HepG2 (cell line): ENCODE results near the gene AP2B1. TPM values are rescaled to one million over a fixed set of nuclear protein-coding genes. Genes with fewer than 3 reads are reported as not detected.
A peak's percentile ranks its signal among the peaks of the same experiment; 100 is the strongest.

Experiments
- ASH2L ChIP-seq: fragments of 300-600, 200-600 bp; sonication (generic); IDR thresholded peaks from 2 replicates; pipeline ENCODE4 v1.7.0; 2017; ENCODE audit warnings: low read depth, mild to moderate bottlenecking, moderate library complexity, mixed read lengths, low read length; ENCODE audit not compliant: insufficient read length
- IRX3 ChIP-seq: sonication (generic); formaldehyde crosslinking; IDR thresholded peaks from 2 replicates; pipeline ENCODE4 v1.8.1; 2023; ENCODE audit warnings: mild to moderate bottlenecking, low read depth, missing genetic modification reagents, borderline replicate concordance
- KAT8 ChIP-seq: IDR thresholded peaks from 2 replicates; pipeline ENCODE4 v1.6.1; 2016; ENCODE audit warnings: missing genetic modification reagents, missing compliant biosample characterization
- NKX3-1 ChIP-seq: sonication (generic); formaldehyde crosslinking; IDR thresholded peaks from 2 replicates; pipeline ENCODE4 v1.5.0; 2020; ENCODE audit warnings: missing genetic modification reagents
- NONO ChIP-seq, 2 experiments: fragments of 450-650 bp in 1 of 2; sonication (generic) in 1 of 2; formaldehyde crosslinking in 1 of 2; IDR thresholded peaks in 1 of 2; conservative IDR thresholded peaks in 1 of 2; 2 replicates each; pipeline versions ENCODE4 v1.6.1 to v1.8.0; 2017 to 2022; ENCODE audit warnings: mild to moderate bottlenecking in 1 of 2, missing genetic modification reagents in 1 of 2, moderate library complexity in 1 of 2
- NPAS2 ChIP-seq: sonication (generic); formaldehyde crosslinking; IDR thresholded peaks from 2 replicates; pipeline ENCODE4 v1.8.0; 2022; ENCODE audit warnings: mild to moderate bottlenecking, missing genetic modification reagents, borderline replicate concordance
- NR2F1 ChIP-seq, 2 experiments: fragments of 450-650 bp in 1 of 2; formaldehyde crosslinking in 1 of 2; IDR thresholded peaks; 2 replicates each; pipeline versions ENCODE4 v1.5.0 to v1.6.1; 2016 to 2020; ENCODE audit warnings: mild to moderate bottlenecking in 1 of 2, missing compliant biosample characterization in 1 of 2, missing genetic modification reagents in 1 of 2, moderate library complexity in 1 of 2
- PAWR ChIP-seq: sonication (generic); formaldehyde crosslinking; IDR thresholded peaks from 2 replicates; pipeline ENCODE4 v1.4.0; 2020; ENCODE audit warnings: missing genetic modification reagents, mild to moderate bottlenecking, borderline replicate concordance
- PTBP1 ChIP-seq: fragments of 200-400 bp; formaldehyde crosslinking; IDR thresholded peaks from 2 replicates; pipeline ENCODE4 v1.6.1; 2018; ENCODE audit warnings: low read length, low read depth; ENCODE audit not compliant: poor library complexity, severe bottlenecking
- RARA ChIP-seq: IDR thresholded peaks from 2 replicates; pipeline ENCODE4 v1.6.1; 2016; ENCODE audit warnings: missing genetic modification reagents, missing compliant biosample characterization
- RXRA ChIP-seq: sonication (generic); formaldehyde crosslinking; IDR thresholded peaks from 2 replicates; pipeline ENCODE4 v1.5.1; 2020; ENCODE audit warnings: missing genetic modification reagents
- RXRB ChIP-seq: IDR thresholded peaks from 2 replicates; pipeline ENCODE4 v1.6.1; 2016; ENCODE audit warnings: borderline replicate concordance, missing genetic modification reagents, missing compliant biosample characterization
- SIN3A ChIP-seq: IDR thresholded peaks from 2 replicates; pipeline ENCODE4 v1.6.1; 2011; ENCODE audit warnings: low read depth, mild to moderate bottlenecking, control low read depth, low read length, borderline replicate concordance
- SMARCC2 ChIP-seq: fragments of 450-650 bp; IDR thresholded peaks from 2 replicates; pipeline ENCODE4 v1.6.1; 2017; ENCODE audit warnings: antibody characterized with exemption, mild to moderate bottlenecking
- ZC3H13 ChIP-seq: sonication (generic); formaldehyde crosslinking; IDR thresholded peaks from 2 replicates; pipeline ENCODE4 v1.8.1; 2023; ENCODE audit warnings: mild to moderate bottlenecking, missing genetic modification reagents, moderate library complexity
- ZNF333 ChIP-seq: sonication (generic); formaldehyde crosslinking; IDR thresholded peaks from 2 replicates; pipeline ENCODE4 v1.4.0; 2020; ENCODE audit warnings: mild to moderate bottlenecking, missing genetic modification reagents, borderline replicate concordance
- polyA plus RNA-seq, 8 experiments: library from polyadenylated mRNA; depleted of rRNA in 3 of 8; stranded (reverse) in 7 of 8; unstranded in 1 of 8; fragments of >200 nt; fragmentation: Illumina TruSeq in 4 of 8; extraction: Trizol in 4 of 8; gene quantifications; 2 replicates each; pipeline versions ENCODE4 v1.2.1 to v1.2.3, GENCODE V29; 2011 to 2016; ENCODE audit warnings: low read depth in 4 of 8, missing spikeins in 1 of 8, mixed read lengths in 1 of 8; ENCODE audit not compliant: insufficient read depth in 1 of 8
- total RNA-seq, 5 experiments: library from RNA; depleted of rRNA; stranded (reverse); fragments of >200 nt; fragmentation: Illumina TruSeq; extraction: Trizol; gene quantifications; 2 replicates each; pipeline ENCODE4 v1.2.3, GENCODE V29; 2016; ENCODE audit warnings: low read depth in 1 of 5
- TF ChIP-seq, protein P1 (sequence below), 2 experiments: sonication (generic) in 1 of 2; formaldehyde crosslinking in 1 of 2; IDR thresholded peaks; 2 replicates each; pipeline versions ENCODE4 v1.6.1 to v1.9.0; 2014 to 2022; ENCODE audit warnings: antibody characterized with exemption in 1 of 2, borderline replicate concordance in 1 of 2, inconsistent platforms in 1 of 2, low read depth in 1 of 2, missing genetic modification reagents in 1 of 2
- TF ChIP-seq, protein P2 (sequence below): sonication (generic); formaldehyde crosslinking; IDR thresholded peaks from 2 replicates; pipeline ENCODE4 v1.8.1; 2023; ENCODE audit warnings: mild to moderate bottlenecking, missing genetic modification reagents, borderline replicate concordance
- TF ChIP-seq, protein P3 (sequence below): sonication (generic); formaldehyde crosslinking; IDR thresholded peaks from 2 replicates; pipeline ENCODE4 v1.4.0; 2020; ENCODE audit warnings: missing genetic modification reagents, borderline replicate concordance

AP2B1 gene
- total and polyA plus RNA-seq, 2 of the 13 experiments (the other 11 are each of a cell fraction or from before 2014, with no cell fraction given) = 23.8 to 71.3 TPM

DNA sequence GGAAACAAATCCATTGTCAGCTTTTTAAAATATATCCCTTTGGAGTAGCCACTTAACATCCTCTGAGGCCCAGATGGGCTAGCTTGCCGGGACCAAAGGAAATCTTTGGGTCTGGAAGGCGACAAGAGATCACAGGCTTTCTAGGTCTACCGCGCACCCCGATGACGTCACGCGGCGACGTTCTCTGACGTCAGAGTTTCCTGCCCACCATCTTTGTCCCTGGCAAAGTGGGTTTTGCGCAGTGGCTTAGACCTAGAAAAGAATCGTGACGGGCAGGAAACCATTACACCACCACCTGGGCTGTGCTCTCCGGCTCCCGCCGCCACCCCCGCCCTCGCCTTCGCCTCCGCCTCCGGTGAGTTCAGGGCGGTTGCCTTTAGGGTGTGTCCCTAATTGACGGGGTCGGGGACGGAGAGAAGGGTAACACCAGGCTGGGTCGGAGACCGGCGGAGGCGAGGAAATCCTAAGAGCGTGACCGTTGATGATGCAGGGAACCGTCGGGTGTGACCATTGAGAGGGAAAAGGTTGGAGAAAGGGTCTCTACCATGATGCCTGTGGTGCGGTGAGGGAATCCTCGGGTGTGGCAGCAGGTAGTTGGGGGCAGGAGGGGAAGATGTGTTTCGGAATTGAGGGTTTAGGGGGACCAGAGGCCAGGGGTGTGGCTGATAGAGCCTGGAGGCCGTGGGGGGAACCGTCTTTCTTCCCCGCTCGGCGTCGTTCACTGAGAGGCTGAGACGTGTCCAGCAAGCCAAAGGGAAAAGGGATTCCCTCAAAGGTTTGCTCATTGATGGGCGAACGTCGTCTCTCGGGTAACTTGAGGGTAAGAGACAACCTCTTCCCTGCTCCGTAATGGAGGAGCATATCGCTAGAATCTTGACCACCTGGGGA, at the start of gene AP2B1 (continued):
- no peak for TF ChIP-seq ZC3H13 (CRISPR knock-in tag)
- TF ChIP-seq PAWR (CRISPR knock-in tag) = no peak
- peak; percentile 97 for TF ChIP-seq ASH2L
- TF ChIP-seq, protein P1, sequence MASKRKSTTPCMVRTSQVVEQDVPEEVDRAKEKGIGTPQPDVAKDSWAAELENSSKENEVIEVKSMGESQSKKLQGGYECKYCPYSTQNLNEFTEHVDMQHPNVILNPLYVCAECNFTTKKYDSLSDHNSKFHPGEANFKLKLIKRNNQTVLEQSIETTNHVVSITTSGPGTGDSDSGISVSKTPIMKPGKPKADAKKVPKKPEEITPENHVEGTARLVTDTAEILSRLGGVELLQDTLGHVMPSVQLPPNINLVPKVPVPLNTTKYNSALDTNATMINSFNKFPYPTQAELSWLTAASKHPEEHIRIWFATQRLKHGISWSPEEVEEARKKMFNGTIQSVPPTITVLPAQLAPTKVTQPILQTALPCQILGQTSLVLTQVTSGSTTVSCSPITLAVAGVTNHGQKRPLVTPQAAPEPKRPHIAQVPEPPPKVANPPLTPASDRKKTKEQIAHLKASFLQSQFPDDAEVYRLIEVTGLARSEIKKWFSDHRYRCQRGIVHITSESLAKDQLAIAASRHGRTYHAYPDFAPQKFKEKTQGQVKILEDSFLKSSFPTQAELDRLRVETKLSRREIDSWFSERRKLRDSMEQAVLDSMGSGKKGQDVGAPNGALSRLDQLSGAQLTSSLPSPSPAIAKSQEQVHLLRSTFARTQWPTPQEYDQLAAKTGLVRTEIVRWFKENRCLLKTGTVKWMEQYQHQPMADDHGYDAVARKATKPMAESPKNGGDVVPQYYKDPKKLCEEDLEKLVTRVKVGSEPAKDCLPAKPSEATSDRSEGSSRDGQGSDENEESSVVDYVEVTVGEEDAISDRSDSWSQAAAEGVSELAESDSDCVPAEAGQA (IDR thresholded peaks at IDR 0.05; ENCODE audit: low read depth) = peak; percentile 100
- TF ChIP-seq, protein P1 (CRISPR knock-in tag; IDR thresholded peaks at IDR 0.05; ENCODE audit: borderline replicate concordance) = no peak
- TF ChIP-seq RXRA (CRISPR knock-in tag) = peak; percentile 72
- TF ChIP-seq NR2F1 (CRISPR knock-in tag; IDR thresholded peaks at IDR 0.05) = no peak
- TF ChIP-seq, protein P2, sequence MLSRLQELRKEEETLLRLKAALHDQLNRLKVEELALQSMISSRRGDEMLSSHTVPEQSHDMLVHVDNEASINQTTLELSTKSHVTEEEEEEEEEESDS (CRISPR knock-in tag) = no peak
- no peak for TF ChIP-seq NPAS2 (CRISPR knock-in tag)
- TF ChIP-seq NONO (IDR thresholded peaks at IDR 0.05) = no peak
- 0 out of 2 replicates have a peak, but pooled peaks have one; percentile 27 for TF ChIP-seq NONO (CRISPR knock-in tag; conservative IDR thresholded peaks at IDR 0.05)
- TF ChIP-seq PTBP1 = no peak
- TF ChIP-seq IRX3 = no peak
- peak; percentile 100 for TF ChIP-seq KAT8 (CRISPR knock-in tag)
- 0 out of 2 replicates have a peak, but pooled peaks have one; percentile 68 for TF ChIP-seq ZNF333 (CRISPR knock-in tag)
- TF ChIP-seq NKX3-1 (CRISPR knock-in tag) = no peak
- peak; percentile 98; the same call in 1 of the 2 replicates for TF ChIP-seq SMARCC2
- TF ChIP-seq RARA (CRISPR knock-in tag) = no peak
- TF ChIP-seq RXRB (CRISPR knock-in tag) = peak; percentile 74
- no peak for TF ChIP-seq SIN3A
- TF ChIP-seq, protein P3, sequence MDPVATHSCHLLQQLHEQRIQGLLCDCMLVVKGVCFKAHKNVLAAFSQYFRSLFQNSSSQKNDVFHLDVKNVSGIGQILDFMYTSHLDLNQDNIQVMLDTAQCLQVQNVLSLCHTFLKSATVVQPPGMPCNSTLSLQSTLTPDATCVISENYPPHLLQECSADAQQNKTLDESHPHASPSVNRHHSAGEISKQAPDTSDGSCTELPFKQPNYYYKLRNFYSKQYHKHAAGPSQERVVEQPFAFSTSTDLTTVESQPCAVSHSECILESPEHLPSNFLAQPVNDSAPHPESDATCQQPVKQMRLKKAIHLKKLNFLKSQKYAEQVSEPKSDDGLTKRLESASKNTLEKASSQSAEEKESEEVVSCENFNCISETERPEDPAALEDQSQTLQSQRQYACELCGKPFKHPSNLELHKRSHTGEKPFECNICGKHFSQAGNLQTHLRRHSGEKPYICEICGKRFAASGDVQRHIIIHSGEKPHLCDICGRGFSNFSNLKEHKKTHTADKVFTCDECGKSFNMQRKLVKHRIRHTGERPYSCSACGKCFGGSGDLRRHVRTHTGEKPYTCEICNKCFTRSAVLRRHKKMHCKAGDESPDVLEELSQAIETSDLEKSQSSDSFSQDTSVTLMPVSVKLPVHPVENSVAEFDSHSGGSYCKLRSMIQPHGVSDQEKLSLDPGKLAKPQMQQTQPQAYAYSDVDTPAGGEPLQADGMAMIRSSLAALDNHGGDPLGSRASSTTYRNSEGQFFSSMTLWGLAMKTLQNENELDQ (CRISPR knock-in tag) = peak; percentile 25; the same call in 1 of the 2 replicates
